ENCODE measurements around the gene RFTN1.

DNA sequence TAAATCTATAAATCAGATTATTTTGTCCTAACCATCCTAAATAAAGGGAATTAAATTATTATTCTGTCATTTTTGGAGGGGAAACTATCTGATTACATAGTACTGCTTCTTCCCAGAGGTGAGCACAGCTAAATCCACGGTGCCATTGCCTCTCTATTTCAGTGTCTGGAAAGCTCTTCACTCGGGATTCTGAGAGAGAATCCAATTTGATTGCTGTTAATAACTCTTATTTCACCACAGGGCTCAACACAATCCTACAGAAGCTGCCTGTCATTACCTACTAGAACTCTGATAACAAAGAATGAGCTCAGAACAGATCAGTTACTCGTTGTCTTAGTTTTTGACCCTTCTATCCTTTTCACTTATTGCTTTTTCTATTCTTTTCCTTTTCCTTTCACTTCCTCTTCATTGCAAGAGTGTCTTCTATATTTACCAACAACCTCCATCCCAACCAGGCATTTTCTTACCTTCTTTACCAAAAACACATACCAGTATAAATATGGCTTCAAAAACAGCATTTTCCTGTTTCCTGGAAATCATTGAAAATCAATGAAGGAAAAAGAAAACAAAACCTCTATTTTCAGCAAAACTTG lies 218.1 kb downstream of the RFTN1 start:
- TF ChIP-seq CTCF (IDR thresholded peaks at IDR 0.05) (no peak), POLR2A (IDR thresholded peaks at IDR 0.05) (no peak)

All from heart left ventricle (tissue), 13 donors.